ENCODE measurements around the gene GSPT2. TPM values are rescaled to one million over a fixed set of nuclear protein-coding genes. Genes with fewer than 3 reads are reported as not detected.
"Not testable (repeated sequence)": the region's sequence is repeated elsewhere in the genome, so short reads cannot be mapped to it uniquely, and the experiment has no call there.

Gene GSPT2
- total RNA-seq = 1 to 10 TPM; 6.9 to 7.2 TPM

GRCh38 chrX:51743179-51743957, at the start of gene GSPT2:
Gene GSPT2, plus strand, starts transcription at chrX:51743442. Its CDS starts 185 bp downstream, at chrX:51743627.
- no peaks in the 10 kb centered on the region for H3K27me3 Mint-ChIP-seq (ENCODE audit: low read depth)
- intact Hi-C loops (cut with micrococcal nuclease) = loop anchor here (1.0 kb wide), 1 partner anchor 60 kb away; no protein-coding TSS in a partner anchor
- peaks cover 27% of the 10 kb centered on the region for H3K9me3 Mint-ChIP-seq
- H3K4me3 Mint-ChIP-seq = peak within 1 kb of the TSS; percentile 81
- peaks cover 22% of the 10 kb centered on the region for H3K36me3 Mint-ChIP-seq (ENCODE audit: low read depth)
- DNase-seq = peak; percentile 82
- CTCF ChIA-PET = no interaction called here
- H3K4me1 Mint-ChIP-seq (ENCODE audit: low read depth) = peaks cover 17% of the 10 kb centered on the region
- H3K27ac Mint-ChIP-seq = peak within 1 kb of the TSS; percentile 36

- Mint-ChIP-seq H3K27me3 (ENCODE audit: low read depth) (no peaks in the 10 kb centered on the region), H3K4me1 (ENCODE audit: low read depth) (no peaks in the 10 kb centered on the region), H3K27ac (no peak overlapping the region), H3K9me3 (no peaks in the 10 kb centered on the region), H3K4me3 (no peak overlapping the region), H3K36me3 (ENCODE audit: low read depth) (no peaks in the 10 kb centered on the region)
- CTCF ChIA-PET = no interaction called here
- DNase-seq = no peak
- intact Hi-C loops (cut with micrococcal nuclease) = no loop called here
These were observed 49.0 kb upstream of the GSPT2 start for GRCh38 chrX:51694254-51694653.

GRCh38 chrX:51697397-51697796, 45.8 kb upstream of the GSPT2 start:
- Mint-ChIP-seq H3K4me3 (no peak overlapping the region), H3K4me1 (ENCODE audit: low read depth) (no peaks in the 10 kb centered on the region), H3K27ac (no peak overlapping the region), H3K9me3 (no peaks in the 10 kb centered on the region), H3K27me3 (ENCODE audit: low read depth) (no peaks in the 10 kb centered on the region), H3K36me3 (ENCODE audit: low read depth) (no peaks in the 10 kb centered on the region)
- intact Hi-C loops (cut with micrococcal nuclease) = no loop called here
- no peak for DNase-seq
- CTCF ChIA-PET = no interaction called here

- H3K36me3 Mint-ChIP-seq (ENCODE audit: low read depth); H3K4me3 Mint-ChIP-seq; intact Hi-C loops (cut with micrococcal nuclease); H3K4me1 Mint-ChIP-seq (ENCODE audit: low read depth); H3K9me3 Mint-ChIP-seq; H3K27me3 Mint-ChIP-seq (ENCODE audit: low read depth); DNase-seq; CTCF ChIA-PET; H3K27ac Mint-ChIP-seq: not testable (repeated sequence)
These were observed 32.7 kb upstream of the GSPT2 start, which contains the start of gene CENPVL1 for GRCh38 chrX:51710277-51711164. Gene CENPVL1, plus strand, starts transcription at chrX:51710512. Its CDS starts 0 bp downstream, at chrX:51710512.

- H3K27ac Mint-ChIP-seq; H3K36me3 Mint-ChIP-seq (ENCODE audit: low read depth); H3K4me1 Mint-ChIP-seq (ENCODE audit: low read depth); CTCF ChIA-PET; H3K9me3 Mint-ChIP-seq; H3K27me3 Mint-ChIP-seq (ENCODE audit: low read depth); DNase-seq; H3K4me3 Mint-ChIP-seq; intact Hi-C loops (cut with micrococcal nuclease): not testable (repeated sequence)
These were observed 30.1 kb upstream of the GSPT2 start for GRCh38 chrX:51712943-51713647.

GRCh38 chrX:51728202-51728601, 15.0 kb upstream of the GSPT2 start:
- CTCF ChIA-PET = no interaction called here
- H3K27ac Mint-ChIP-seq = no peak overlapping the region
- H3K9me3 Mint-ChIP-seq = no peaks in the 10 kb centered on the region
- no peaks in the 10 kb centered on the region for H3K4me1 Mint-ChIP-seq (ENCODE audit: low read depth)
- peaks cover 3% of the 10 kb centered on the region for H3K27me3 Mint-ChIP-seq (ENCODE audit: low read depth)
- H3K4me3 Mint-ChIP-seq = no peak overlapping the region
- no peaks in the 10 kb centered on the region for H3K36me3 Mint-ChIP-seq (ENCODE audit: low read depth)
- no peak for DNase-seq
- intact Hi-C loops (cut with micrococcal nuclease) = no loop called here

- CTCF ChIA-PET = no interaction called here
- no peaks in the 10 kb centered on the region for H3K9me3 Mint-ChIP-seq
- no peaks in the 10 kb centered on the region for H3K36me3 Mint-ChIP-seq (ENCODE audit: low read depth)
- intact Hi-C loops (cut with micrococcal nuclease) = no loop called here
- H3K4me3 Mint-ChIP-seq = no peak overlapping the region
- no peak for DNase-seq
- no peaks in the 10 kb centered on the region for H3K4me1 Mint-ChIP-seq (ENCODE audit: low read depth)
- no peak overlapping the region for H3K27ac Mint-ChIP-seq
- peaks cover 15% of the 10 kb centered on the region for H3K27me3 Mint-ChIP-seq (ENCODE audit: low read depth)
These were observed 6.2 kb upstream of the GSPT2 start for GRCh38 chrX:51737091-51737490.

GRCh38 chrX:51742586-51742985, 656 bp upstream of the GSPT2 start:
- CTCF ChIA-PET = no interaction called here
- Mint-ChIP-seq H3K27me3 (ENCODE audit: low read depth) (peaks cover 2% of the 10 kb centered on the region), H3K27ac (no peak overlapping the region)

GRCh38 chrX:51747671-51748070, 4.4 kb downstream of the GSPT2 start:
- CTCF ChIA-PET = no interaction called here
- no peak overlapping the region for H3K4me3 Mint-ChIP-seq
- no peak for DNase-seq
- peaks cover 17% of the 10 kb centered on the region for H3K4me1 Mint-ChIP-seq (ENCODE audit: low read depth)
- H3K9me3 Mint-ChIP-seq = peaks cover 37% of the 10 kb centered on the region
- intact Hi-C loops (cut with micrococcal nuclease) = no loop called here
- peaks cover 22% of the 10 kb centered on the region for H3K36me3 Mint-ChIP-seq (ENCODE audit: low read depth)
- no peaks in the 10 kb centered on the region for H3K27me3 Mint-ChIP-seq (ENCODE audit: low read depth)
- H3K27ac Mint-ChIP-seq = no peak overlapping the region

More at GRCh38 chrX:51742586-51742985, 656 bp upstream of the GSPT2 start:
- DNase-seq = no peak
- peaks cover 24% of the 10 kb centered on the region for H3K9me3 Mint-ChIP-seq
- intact Hi-C loops (cut with micrococcal nuclease) = no loop called here
- peaks cover 22% of the 10 kb centered on the region for H3K36me3 Mint-ChIP-seq (ENCODE audit: low read depth)
- H3K4me3 Mint-ChIP-seq = no peak overlapping the region
- H3K4me1 Mint-ChIP-seq (ENCODE audit: low read depth) = peaks cover 17% of the 10 kb centered on the region

- intact Hi-C loops (cut with micrococcal nuclease) = no loop called here
- Mint-ChIP-seq H3K4me3 (no peak overlapping the region), H3K9me3 (no peaks in the 10 kb centered on the region), H3K4me1 (ENCODE audit: low read depth) (no peaks in the 10 kb centered on the region), H3K27me3 (ENCODE audit: low read depth) (peaks cover 3% of the 10 kb centered on the region), H3K27ac (no peak overlapping the region), H3K36me3 (ENCODE audit: low read depth) (no peaks in the 10 kb centered on the region)
- CTCF ChIA-PET = interaction anchor here (0.9 kb wide), 1 partner anchor 437 kb away, joined by 3 read pairs; no protein-coding TSS in a partner anchor
- no peak for DNase-seq
These were observed 16.0 kb downstream of the GSPT2 start for GRCh38 chrX:51759055-51759839.

GRCh38 chrX:51760657-51761056, 17.4 kb downstream of the GSPT2 start:
- Mint-ChIP-seq H3K36me3 (ENCODE audit: low read depth) (no peaks in the 10 kb centered on the region), H3K4me3 (no peak overlapping the region), H3K27ac (no peak overlapping the region), H3K4me1 (ENCODE audit: low read depth) (no peaks in the 10 kb centered on the region), H3K27me3 (ENCODE audit: low read depth) (peaks cover under 1% of the 10 kb centered on the region), H3K9me3 (no peaks in the 10 kb centered on the region)
- intact Hi-C loops (cut with micrococcal nuclease) = no loop called here
- CTCF ChIA-PET = no interaction called here
- no peak for DNase-seq

GRCh38 chrX:51766546-51766945, 23.3 kb downstream of the GSPT2 start:
- no peak overlapping the region for H3K27ac Mint-ChIP-seq
- intact Hi-C loops (cut with micrococcal nuclease) = no loop called here
- no peaks in the 10 kb centered on the region for H3K27me3 Mint-ChIP-seq (ENCODE audit: low read depth)
- no peak overlapping the region for H3K4me3 Mint-ChIP-seq
- H3K9me3 Mint-ChIP-seq = no peaks in the 10 kb centered on the region
- no peak for DNase-seq
- CTCF ChIA-PET = no interaction called here
- no peaks in the 10 kb centered on the region for H3K36me3 Mint-ChIP-seq (ENCODE audit: low read depth)
- H3K4me1 Mint-ChIP-seq (ENCODE audit: low read depth) = no peaks in the 10 kb centered on the region

All from activated naive CD4-positive, alpha-beta T cell treated with anti-CD3 and anti-CD28 coated beads for 36 hours (primary cell).